Stimulated activated CD8-positive, alpha-beta memory T cell treated with anti-CD3 and anti-CD28 coated beads, Interleukin-2, amount 100 ng/mL, for 48 hours (primary cell): Measurements from ENCODE around the gene PRR36.
"Not testable (repeated sequence)": the region's sequence is repeated elsewhere in the genome, so short reads cannot be mapped to it uniquely, and the experiment has no call there.

Source experiments
- DNase-seq, 2 donors: peaks; one replicate each; pipeline ENCODE4 v3.0.0-alpha.2; 2020; ENCODE audit warnings: low read depth in 2 of 2

The PRR36 gene

GRCh38 chr19:7860714-7861618 is 13.2 kb downstream of the PRR36 start:
- DNase-seq, result no peak

DNA sequence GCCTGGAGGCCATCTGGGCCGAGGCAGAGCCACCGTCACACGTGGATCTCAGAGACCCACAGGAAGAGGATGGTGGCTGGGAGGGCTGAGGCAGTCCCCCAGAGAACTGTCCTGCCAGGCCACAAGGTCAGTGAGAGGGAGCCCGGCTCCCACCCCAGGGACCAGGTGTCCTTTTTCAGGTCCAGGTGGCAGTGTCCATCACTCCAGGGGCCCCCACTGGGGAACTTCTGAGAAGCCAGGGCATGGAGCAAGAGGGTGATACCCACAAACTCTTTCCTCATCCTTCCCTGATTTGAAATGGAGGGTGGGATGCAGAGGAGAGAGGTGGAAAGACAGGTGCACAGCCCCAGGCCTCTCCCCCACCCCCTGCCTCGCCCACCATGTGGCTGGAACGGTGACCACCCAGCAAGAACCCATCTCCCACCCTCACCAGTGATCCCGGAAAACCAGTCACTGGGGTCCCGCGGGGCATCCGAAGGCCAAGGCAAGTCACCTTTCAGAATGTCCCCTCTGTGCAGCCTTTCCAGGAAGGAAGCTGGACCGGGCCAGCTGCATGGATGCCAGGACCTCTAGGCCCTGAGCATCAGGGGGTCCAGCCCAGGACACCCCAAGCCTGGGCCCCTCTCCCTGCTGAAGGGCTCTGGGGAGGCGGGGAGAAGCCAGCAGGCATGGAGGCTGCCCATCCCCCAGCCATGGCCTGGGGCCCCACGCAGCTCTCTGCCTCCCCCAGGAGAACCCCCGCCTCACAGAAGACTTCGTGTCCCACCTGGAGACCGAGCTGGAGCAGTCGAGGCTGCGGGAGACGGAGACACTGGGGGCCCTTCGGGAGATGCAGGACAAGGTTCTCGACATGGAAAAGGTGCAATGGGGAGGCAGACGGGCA is 14.1 kb downstream of the PRR36 start:
- DNase-seq, result no peak

GRCh38 chr19:7859087-7859486 is 15.1 kb downstream of the PRR36 start:
- DNase-seq, result not testable (repeated sequence)

DNA sequence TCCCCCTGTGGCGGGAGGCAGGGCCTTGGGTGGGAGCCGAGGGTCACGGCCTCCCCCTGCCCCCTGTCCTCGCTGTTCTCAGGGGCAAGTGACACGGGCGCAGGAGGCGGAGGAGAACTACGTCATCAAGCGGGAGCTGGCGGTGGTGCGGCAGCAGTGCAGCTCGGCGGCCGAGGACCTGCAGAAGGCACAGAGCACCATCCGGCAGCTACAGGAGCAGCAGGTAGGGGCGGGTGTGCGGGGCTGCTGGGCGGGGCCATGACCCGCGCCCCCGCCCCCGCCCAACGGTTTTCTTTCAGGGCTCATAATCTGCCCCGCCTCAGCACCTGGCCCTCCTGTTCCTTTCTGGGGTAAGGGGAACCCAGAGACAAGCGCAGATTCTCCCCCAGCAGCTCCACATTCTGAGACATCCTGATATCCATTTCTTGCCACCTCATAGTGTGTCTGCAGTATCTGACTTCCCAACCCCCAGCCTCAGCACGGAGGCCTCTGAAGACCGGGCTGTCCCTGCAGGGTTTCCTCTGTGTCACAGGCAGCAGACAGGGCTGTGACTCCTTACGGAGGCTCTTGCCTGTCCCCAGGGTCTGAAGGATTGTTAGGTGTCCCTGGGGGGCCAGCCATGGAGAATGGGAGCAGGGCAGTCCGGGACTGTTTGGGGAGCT is 15.9 kb downstream of the PRR36 start:
- no peak for DNase-seq

DNA sequence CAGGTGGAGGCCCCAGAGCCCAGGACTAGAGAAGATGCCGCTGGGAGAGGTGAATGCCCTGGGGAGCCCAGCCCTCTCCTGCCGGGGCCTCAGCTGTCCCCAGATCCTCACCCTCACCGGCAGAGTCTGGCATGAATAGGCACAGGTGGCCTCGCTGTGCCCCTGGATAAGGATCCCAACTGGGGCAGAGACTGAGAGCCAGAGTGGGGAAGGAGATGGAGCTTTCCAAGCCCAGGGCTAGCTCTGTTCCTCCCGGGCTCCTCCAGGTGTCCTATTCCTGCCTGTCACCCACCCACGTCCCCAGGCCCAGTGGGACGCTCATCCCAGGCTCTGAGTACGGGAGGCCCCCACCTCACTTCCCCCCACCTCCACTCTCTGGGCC is 16.5 kb downstream of the PRR36 start:
- no peak for DNase-seq

DNA sequence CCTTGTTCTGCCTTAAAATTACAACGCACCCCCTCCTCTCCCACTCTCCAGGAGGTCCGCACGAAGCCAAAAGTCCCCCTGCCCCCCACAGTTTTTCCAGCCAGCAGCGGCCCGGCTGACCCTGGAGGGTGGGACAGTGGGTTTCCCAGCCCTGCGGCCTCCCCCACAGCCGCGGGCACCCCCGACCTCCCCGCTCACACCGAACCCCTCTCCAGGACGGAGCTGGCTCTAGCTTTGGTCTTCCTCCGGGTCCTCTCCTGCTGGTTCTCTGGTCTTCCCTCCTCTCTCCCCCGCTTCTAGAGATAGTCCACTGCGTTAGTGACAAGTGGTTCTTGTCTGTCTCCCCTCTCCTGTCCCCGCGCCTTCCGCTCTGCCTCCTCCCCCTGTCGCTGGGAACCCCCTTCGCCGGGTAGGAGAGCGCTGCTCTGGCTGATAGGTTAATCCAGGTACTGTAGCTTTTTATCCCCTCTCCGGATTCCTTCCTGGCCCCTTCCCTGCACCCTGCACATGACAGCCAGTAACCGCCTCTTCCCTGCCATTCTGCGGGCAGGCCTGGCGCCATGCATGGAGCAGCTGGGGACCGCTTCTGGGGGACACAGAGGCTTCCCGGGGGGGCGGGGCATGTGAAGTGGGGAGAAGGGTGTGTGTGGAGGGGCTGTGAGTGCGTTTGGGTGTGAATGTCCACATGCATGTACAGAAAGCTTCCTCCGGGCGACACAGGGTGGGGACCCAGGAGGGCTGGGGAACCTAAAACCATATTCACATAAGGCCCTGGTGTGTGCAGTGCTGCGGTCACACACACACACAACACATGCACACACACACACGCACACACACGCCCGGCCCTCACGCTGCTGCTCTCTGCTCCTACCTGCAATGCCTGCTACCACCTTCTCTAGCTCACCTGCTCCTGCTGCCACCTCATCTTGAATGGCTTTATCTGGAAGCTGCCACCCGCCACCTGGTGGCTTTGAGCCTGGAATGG is 17.2 kb downstream of the PRR36 start:
- DNase-seq, result no peak

GRCh38 chr19:7856109-7856591 is 18.0 kb downstream of the PRR36 start:
- no peak for DNase-seq

- DNase-seq, result no peak
These were observed 18.6 kb downstream of the PRR36 start for GRCh38 chr19:7855426-7856108.

DNA sequence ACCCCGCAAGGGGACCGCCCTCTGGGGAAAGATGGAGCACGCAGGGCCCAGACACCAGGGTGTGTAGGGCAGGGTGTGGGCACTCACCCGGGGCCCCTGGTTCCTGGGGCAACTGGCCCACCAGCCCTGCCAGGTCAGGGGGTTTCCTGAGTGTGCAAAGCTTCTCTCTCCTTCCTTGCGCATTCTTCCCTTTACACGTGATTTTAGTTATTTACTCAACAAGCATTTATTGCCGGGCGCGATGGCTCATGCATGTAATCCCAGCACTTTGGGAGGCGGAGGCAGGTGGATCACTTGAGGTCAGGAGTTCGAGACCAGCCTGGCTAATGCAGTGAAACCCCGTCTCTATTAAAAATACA is 20.4 kb downstream of the PRR36 start:
- no peak for DNase-seq

DNA sequence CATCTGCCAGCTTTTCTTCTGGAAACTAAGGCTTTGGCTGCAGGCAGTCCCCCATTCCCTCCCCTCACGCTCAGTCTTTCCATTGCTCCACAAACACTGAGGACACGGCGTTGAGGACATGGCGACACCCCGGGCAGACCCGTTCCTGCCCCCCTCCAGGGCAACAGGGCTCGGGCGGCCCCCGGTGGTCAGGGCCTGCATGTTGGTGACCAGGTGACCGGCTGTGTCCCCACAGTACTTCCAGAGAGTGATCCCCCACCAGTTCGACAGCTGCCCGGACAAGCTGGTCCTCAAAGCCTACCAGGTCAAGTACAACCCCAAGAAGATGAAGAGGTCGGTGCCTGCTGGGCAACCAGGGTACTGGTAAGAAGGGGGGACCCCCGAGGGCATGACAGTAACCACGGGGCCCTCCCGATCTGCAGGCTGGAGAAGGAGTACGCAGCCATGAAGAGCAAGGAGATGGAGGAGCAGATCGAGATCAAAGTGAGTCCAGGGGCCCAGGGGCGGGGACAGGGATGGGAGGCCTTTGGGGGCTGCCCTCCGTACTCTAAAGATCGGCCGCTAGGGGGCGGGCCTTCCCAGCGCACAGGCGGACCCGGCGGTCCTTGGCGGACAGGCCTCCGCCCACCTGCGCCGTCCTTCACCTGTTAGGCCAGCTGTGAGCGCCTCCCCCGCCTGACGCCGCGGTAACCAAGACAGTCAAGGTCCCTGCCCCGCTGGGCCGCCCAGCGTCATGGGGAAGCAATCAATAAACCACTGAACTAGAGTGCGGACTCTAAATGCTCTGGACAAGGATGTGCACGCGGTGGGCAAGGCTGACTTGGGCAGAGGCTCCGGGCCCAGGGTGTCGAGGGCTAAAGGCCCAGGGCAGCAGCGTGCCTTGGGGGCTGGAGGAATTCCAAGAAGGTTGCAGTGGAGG is 21.1 kb downstream of the PRR36 start:
- DNase-seq, result peak; percentile 61 to 62

GRCh38 chr19:7851623-7852500 is 22.3 kb downstream of the PRR36 start:
- DNase-seq, result no peak

- no peak for DNase-seq
These were observed 23.1 kb downstream of the PRR36 start for GRCh38 chr19:7850945-7851622.

DNA sequence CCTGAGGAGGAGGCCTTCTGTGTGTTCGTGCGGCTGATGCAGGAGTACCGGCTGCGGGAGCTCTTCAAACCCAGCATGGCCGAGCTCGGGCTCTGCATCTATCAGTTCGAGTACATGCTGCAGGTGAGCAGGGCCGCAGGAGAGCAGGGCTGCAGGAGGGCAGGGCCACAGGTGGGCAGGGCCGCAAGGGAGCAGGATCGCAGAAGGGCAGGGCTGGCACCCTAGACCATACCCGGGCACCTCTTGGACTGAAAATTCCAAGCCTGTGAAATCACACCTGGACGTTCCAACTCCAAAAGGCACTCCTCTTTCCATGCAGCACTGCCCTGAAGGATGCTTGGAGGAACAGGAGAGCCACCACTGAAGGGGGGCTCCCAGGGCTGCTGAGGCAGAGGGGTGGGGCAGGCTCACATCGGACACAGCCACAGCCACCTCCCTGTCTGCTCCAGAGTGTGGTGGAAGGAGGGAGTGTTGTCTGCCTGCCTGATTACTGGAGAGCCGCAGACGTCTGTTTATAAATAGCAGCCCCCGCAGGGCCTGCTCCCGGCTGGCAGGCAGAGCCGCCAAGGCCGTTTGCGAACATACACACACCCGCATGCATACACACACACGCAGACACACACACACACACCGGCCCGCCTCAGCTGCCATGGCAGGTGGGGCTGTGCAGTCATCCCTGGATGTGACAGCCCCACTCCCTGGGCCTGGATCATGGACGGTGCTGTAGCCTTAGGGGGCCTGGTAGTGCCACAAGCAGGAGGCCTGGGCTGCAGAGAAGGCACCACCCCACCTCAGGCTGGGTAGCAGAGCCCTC is 24.0 kb downstream of the PRR36 start:
- no peak for DNase-seq

DNA sequence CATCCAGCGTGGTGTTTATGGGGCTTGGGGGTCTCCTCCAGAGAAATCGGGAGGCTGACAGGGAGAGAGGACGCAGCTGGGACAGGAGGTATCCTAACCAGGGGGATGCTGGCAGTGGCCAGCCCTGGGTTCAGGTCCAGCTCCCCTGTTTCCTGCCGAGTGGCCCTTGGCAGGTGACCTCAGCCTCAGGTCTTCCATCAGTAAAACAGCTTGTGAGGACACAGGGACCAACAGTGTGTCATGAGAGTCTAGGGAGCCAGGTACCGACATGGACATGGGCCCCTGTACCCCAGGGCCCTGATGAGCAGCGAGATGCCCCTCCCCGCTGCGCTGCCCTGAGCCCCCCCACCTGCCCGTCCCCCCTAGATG is 24.6 kb downstream of the PRR36 start:
- no peak for DNase-seq

- DNase-seq, result no peak
These were observed 25.3 kb downstream of the PRR36 start for GRCh38 chr19:7848779-7849457.

DNA sequence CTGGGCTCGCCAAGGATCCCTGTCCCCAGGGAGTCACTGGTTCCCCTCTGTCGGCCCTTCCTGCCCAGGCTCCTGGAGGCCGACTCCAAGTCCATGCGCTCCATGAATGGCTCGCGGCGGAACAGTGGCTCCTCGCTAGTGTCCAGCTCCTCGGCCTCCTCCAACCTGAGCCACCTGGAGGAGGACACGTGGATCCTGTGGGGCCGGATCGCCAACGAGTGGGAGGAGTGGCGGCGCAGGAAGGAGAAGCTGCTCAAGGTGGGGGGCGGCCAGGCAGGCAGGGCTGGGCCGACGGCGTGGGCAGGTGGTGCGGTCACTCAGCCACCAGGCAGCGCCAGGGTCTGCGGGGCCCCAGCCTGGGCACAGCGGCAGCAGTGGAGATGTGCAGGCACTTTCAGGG is 26.5 kb downstream of the PRR36 start:
- no peak for DNase-seq
